Umbilical cord (tissue), 2 donors: ENCODE measurements around the gene DIDO1. TPM values are rescaled to one million over a fixed set of nuclear protein-coding genes. Genes with fewer than 3 reads are reported as not detected.
"Not testable (repeated sequence)": the region's sequence is repeated elsewhere in the genome, so short reads cannot be mapped to it uniquely, and the experiment has no call there.

Experiments
- DNase-seq: peaks from one replicate; pipeline ENCODE4 v3.0.0-alpha.2; 2015; ENCODE audit warnings: low spot score
- total RNA-seq: library from RNA; depleted of rRNA; stranded (reverse); fragments of >200 nt; gene quantifications from one replicate; pipeline ENCODE4 v1.2.3, GENCODE V29; 2014; ENCODE audit warnings: low replicate concordance; ENCODE audit not compliant: insufficient read depth

Gene DIDO1
- total RNA-seq, 1 donor from 2014 or later, result 46.9 TPM

GRCh38 chr20:62929051-62929538 lies 2.8 kb upstream of the DIDO1 start:
- peak; percentile 80 for DNase-seq

DNA sequence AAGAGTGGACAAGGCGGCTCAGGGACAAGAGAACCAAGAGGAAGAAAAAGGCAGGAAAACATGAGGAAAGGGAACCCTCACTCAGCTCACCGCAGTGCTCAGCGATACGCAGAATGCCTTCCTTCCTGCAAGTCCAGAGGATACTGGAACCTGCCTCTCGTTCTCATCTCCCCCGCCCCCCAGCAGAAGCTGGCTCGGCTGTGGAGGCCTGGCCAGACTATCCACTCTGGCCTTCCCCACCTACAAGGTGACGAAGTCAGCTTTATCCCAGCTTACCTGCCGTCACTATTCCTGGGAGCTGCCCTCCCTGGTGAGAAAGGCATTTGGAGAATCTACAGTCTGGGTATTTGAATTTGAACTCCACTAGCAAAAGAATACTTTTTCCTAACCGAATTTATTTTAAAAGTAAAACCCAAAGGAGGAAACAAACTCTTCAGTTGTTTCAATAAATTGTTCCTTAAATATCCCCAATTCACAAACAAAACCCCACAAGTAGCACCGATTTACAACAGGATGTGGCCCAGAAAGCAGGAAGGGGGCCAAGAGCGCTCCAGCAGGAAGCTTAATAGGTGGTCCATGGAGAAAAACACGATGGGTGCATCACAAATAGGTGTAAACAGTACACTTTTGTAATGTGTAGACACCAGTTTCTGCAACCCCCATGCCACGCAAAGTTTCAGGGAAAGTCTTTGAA lies 2.1 kb upstream of the DIDO1 start:
- no peak for DNase-seq

GRCh38 chr20:62927128-62927705 lies 912 bp upstream of the DIDO1 start:
- DNase-seq, result no peak

- DNase-seq, result peak; percentile 33
Observed at GRCh38 chr20:62925420-62926228, 681 bp downstream of the DIDO1 start.

DNA sequence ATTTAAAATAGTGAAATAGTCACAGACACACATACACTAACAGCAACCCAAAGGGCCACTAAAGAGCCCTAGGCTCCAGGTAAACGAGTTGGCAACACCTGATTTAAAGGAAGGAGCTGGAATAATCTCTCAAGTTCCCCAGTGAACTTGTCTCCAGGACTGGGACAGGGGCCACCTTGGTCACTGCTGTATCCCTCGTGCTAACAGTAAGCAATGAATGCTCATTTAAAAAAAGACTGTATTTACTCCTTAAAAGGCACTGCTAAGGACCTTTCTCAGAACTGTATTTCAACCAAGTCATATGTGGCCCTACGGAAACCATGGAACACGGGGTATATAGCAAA lies 1.3 kb downstream of the DIDO1 start:
- no peak for DNase-seq

- DNase-seq, result peak; percentile 54
Observed at GRCh38 chr20:62924442-62925075, 1.7 kb downstream of the DIDO1 start.

DNA sequence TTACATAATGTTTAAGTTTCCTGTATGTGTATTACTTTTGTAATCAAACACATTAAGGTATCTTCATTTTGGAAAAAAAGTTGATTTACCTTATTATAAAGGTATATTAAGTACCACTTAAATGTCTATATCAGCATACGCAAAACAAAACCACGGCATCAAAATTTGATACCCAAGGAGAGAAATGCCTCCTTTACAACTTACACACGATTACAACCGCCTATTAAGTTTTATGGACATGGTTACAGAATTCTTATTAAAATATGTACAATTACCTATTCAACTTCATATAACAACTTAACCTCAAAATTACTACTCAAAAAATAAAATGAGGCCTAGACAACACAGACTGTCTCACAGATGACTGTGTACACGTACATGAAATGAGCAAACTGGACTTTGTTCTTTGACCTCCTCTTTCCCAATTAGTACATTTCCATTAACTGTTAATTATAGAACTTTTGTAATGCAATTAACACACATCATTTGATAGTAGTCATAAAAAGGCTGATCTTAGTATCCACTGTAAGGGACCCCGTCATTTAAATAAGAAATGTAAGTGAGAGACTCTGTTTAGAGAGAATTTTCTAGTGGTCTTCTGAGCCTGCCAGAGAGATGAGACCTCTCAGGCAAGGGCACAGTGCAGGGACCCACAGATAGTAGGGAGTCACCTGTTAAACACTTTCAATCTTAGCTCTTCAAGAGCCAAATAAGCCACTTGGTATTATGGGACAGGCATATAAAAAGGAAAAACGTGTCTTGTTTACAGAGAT lies 2.5 kb downstream of the DIDO1 start:
- no peak for DNase-seq

DNA sequence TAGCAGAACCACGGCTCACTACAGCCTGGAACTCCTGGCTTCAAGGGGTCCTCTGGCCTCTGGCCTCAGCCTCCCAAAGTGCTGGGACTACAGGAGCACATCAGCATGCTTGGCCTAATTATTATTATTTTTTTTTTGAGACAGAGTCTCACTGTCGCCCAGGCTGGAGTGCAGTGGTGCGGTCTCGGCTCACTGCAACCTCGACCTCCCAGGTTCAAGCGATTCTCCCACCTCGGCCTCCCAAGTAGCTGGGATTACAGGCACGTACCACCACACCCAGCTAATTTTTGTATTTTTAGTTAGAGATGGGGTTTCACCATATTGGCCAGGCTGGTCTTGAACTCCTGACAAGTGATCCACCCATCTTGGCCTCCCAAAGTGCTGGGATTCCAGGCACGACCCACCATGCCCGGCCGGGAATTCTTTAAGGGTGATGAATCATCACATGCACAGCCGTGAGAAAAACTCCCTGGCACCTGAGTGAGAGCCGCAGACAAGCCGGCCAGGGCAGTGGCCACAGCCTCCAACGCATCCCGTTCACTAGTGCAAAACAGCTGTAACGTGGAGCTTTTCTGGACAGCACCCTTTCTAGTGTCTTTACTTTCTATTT lies 3.1 kb downstream of the DIDO1 start:
- DNase-seq, result not testable (repeated sequence)

GRCh38 chr20:62922451-62922921 lies 3.8 kb downstream of the DIDO1 start:
- DNase-seq, result no peak

- peak; percentile 55 for DNase-seq
Observed at GRCh38 chr20:62921119-62921687, 5.1 kb downstream of the DIDO1 start.

DNA sequence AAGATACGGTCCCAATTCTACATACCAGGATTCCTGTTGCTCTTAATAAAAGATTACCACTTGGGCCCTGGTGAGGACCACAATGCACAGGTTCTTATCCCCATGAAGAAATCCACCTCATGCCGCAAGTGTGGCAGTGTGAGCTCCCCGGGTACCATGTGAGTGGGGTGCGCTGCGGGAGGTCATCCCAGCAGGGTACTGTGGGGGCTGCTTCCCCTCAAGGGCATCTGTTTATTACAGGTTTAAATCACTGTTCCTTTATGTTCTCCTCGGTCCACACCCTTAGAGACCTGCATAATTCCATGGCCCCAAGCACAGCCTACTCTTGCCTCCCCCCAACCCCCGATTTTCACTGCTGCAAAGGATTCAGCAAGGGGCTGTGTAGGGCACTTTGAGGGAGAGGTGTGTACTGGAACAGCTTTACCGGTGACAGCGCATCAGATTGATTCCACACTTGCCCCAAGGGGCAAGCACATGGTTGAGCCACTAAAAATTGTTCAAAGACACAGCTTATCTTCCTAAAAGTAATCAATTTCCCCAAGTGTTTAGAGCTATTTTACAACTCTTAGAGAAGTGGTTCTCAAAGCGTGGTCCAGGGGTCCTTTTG lies 6.2 kb downstream of the DIDO1 start:
- DNase-seq, result no peak

DNA sequence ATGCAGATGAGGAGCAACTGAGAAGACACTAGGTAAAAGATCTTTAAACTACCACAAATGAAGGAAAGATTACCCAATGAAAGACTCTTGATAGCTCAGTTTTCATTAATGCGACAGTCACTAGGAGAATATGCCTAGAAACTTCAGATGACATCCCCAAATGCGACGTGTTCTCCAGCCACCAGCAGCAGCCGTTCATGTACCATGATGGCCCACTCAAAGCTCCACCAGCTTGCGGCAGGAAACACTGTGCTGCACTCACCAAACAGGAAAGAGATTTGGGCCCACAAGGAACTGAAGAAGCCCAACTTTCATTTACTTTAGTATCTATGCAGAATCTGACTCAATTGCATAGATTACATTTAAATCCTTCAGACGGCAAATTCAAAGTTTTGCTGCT lies 7.5 kb downstream of the DIDO1 start:
- DNase-seq, result no peak

GRCh38 chr20:62918147-62918546 lies 8.2 kb downstream of the DIDO1 start:
- no peak for DNase-seq

DNA sequence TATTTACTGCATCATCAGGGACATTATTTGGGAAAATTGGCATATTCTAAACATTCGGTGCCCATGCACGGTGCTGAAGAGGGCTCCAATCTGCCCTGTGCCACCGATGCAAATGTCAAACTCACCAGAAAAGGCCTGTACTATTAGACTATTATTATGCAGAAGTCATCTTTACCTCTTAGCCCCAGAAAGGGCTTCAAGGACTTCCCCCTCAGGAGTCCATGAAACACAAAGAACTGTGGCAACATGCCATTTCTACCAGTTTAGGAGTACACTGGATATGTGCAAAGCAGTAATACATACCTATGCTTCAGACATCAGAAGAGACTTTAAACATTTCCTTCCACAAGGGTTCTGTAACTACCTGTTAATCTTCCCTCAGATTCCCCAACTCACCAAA lies 8.6 kb downstream of the DIDO1 start:
- no peak for DNase-seq

GRCh38 chr20:62916703-62917476 lies 9.4 kb downstream of the DIDO1 start:
- DNase-seq, result no peak

DNA sequence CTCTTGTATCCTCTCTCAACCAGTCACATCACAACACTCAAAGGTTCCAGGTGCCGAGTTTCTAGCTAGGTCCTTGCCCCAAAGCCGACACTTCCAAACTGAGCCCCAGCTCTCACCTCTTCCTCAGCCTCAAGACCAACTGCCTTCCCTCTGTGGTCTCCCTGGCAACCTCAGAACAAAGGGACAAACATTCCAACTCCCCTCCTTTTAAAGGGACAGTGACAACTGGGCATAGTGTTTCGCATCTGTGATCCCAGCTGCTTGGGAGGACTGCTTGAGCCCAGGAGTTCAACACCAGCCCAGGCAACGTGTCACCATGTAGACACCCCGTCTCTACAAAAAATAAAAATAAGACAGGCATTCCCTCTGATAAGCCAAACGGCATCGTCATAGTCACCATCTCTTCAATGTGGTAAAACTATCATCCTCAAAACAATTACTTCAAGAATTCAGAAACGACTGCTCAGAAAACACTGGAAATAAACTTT lies 11.3 kb downstream of the DIDO1 start:
- DNase-seq, result no peak

DNA sequence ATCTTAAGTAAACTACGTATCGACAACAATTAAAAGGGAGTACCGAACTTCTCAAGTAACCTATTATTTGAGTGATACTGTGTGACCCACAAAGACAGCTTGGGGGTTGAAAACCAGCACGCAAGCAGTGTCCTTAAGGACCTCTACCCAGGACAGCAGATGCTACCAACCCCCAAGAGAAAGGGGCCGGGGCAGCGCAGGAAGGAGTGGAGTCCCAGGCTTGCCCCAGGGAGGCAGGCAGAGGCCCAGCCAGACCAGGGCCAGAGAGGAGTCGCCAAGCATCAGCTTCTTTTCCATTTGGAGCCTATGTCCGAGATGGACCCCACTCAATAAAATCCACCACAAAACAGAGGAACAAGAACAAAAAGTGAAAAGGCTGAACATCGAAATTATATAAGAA lies 11.9 kb downstream of the DIDO1 start:
- DNase-seq, result no peak

- DNase-seq, result no peak
Observed at GRCh38 chr20:62913043-62913630, 13.2 kb downstream of the DIDO1 start.
